T-helper 17 cell (primary cell): ENCODE results near the gene ATP11A. TPM values are rescaled to one million over a fixed set of nuclear protein-coding genes. Genes with fewer than 3 reads are reported as not detected.

Experiments
- ATAC-seq: fragments of 150-1000 bp; cut with Tn5 transposase; 2 replicates; pipeline ENCODE4 v1.10.0; 2021; ENCODE audit warnings: mild to moderate bottlenecking, moderate library complexity
- DNase-seq, 3 donors: peaks; one replicate each; pipeline versions ENCODE4 v3.0.0 to v3.0.0-alpha.2; 2020 to 2021
- H3K9me3 ChIP-seq: one replicate; pipeline ENCODE4 v1.7.0; 2013; ENCODE audit warnings: low read length, mild to moderate bottlenecking; ENCODE audit not compliant: control insufficient read depth, poor library complexity, severe bottlenecking
- H3K27ac Mint-ChIP-seq: one replicate; pipeline ENCODE4 v1.8.0; 2022; ENCODE audit warnings: mild to moderate bottlenecking, moderate library complexity, mixed read lengths
- H3K27me3 Mint-ChIP-seq: one replicate; pipeline ENCODE4 v1.8.0; 2022; ENCODE audit warnings: mixed read lengths
- H3K36me3 Mint-ChIP-seq: one replicate; pipeline ENCODE4 v1.8.0; 2022; ENCODE audit warnings: low read depth, mixed read lengths
- H3K4me1 Mint-ChIP-seq: one replicate; pipeline ENCODE4 v1.8.0; 2022; ENCODE audit warnings: mild to moderate bottlenecking, mixed read lengths
- H3K4me3 Mint-ChIP-seq: one replicate; pipeline ENCODE4 v1.8.0; 2022; ENCODE audit warnings: mild to moderate bottlenecking, moderate library complexity, mixed read lengths
- total RNA-seq, 4 donors: library from RNA in 2 of 4; stranded (reverse) in 2 of 4; gene quantifications; one replicate each; pipeline ENCODE4 v1.2.3 and lab custom pipeline; 2022 to 2026

The ATP11A gene
- total RNA-seq, 2 donors from 2014 or later, result 56.8 to 79.5 TPM

DNA sequence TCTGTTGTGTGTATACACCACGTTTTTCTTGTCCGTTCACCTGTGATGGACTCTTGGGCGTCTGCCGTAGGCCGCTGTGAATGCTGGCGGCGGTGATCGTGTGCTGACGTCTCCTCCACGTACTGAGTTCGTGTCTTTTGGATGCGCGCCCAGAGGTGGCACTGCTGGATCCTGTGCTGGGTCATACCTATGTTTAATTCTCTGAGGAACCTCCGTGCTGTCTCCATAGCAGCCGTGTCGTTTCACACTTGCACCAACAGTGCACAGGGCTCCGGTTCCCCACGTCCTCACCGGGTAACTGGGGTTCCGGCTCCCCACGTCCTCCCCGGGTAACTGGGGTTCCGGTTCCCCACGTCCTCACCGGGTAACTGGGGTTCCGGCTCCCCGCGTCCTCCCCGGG lies 56.2 kb downstream of the ATP11A start:
- no peak overlapping the region for H3K4me3 Mint-ChIP-seq
- no peak overlapping the region for H3K27ac Mint-ChIP-seq
- peaks cover 2% of the 10 kb centered on the region for H3K36me3 Mint-ChIP-seq
- peaks cover 26% of the 10 kb centered on the region for H3K4me1 Mint-ChIP-seq
- no peaks in the 10 kb centered on the region for H3K9me3 ChIP-seq
- DNase-seq (no peak), ATAC-seq (no peak)
- no peaks in the 10 kb centered on the region for H3K27me3 Mint-ChIP-seq

GRCh38 chr13:112747256-112747655 lies 57.4 kb downstream of the ATP11A start:
- H3K4me1 Mint-ChIP-seq, result peaks cover 27% of the 10 kb centered on the region
- ATAC-seq (no peak), DNase-seq (no peak)
- H3K9me3 ChIP-seq, result no peaks in the 10 kb centered on the region
- no peaks in the 10 kb centered on the region for H3K27me3 Mint-ChIP-seq
- H3K36me3 Mint-ChIP-seq, result peaks cover 2% of the 10 kb centered on the region
- no peak overlapping the region for H3K4me3 Mint-ChIP-seq
- no peak overlapping the region for H3K27ac Mint-ChIP-seq

DNA sequence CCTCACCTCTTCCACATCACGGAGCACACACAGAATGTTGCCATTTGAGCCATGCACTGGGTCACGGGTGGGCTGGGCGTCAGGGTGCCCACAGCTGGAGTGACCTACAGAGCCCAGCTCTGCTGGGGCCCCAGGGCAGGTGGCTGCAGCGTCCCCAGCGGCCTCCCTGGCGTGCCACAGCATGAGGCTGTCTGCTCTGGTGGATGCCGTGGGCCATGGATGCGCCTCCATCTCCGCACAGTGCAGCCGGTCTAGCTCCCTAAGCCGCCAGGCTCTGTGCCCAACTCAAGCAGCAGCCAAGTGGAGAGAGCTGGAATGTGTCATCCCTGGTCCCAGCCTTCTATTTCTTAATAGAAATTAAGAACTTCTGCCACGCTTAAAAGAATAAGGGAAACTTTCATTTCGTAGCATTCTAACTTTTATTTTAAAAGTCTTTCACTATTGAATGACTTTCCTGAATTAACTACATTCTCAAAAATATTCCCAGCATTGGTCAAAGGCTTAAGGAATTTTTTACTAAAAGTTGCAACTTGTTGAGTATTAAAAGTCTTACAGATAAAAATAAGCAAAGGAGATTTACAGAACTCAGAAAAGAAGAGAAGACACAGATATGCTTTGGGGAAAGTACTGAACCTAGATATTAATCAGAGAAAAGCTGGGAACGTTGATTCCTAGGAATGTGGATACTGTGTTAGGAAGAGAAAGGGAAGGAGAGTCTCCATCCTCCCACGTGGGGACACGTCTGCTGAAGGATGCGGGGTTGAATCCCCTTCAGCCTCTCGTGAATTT lies 59.3 kb downstream of the ATP11A start:
- peaks cover 23% of the 10 kb centered on the region for H3K4me1 Mint-ChIP-seq
- no peak for ATAC-seq
- H3K9me3 ChIP-seq, result no peaks in the 10 kb centered on the region
- peaks cover 2% of the 10 kb centered on the region for H3K36me3 Mint-ChIP-seq
- no peak overlapping the region for H3K4me3 Mint-ChIP-seq
- DNase-seq, result no peak
- no peak overlapping the region for H3K27ac Mint-ChIP-seq
- H3K27me3 Mint-ChIP-seq, result no peaks in the 10 kb centered on the region

DNA sequence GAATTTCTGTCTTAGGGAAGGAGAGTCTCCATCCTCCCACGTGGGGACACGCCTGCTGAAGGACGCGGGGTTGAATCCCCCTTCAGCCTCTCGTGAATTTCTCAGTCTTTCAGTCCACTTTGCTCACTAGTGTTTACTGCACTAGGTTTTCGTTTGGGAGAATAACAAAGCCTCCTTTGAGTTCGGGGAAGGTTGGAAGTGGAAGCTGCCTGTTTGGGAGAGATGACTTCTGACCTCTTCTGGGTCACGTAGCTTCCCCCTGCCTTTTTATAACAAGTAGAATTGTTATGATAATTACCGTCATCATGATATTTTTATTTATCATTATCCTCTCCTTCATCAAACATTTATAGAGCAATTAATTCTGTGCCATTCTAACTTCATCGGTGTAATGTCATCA lies 60.7 kb downstream of the ATP11A start:
- Mint-ChIP-seq H3K36me3 (peaks cover under 1% of the 10 kb centered on the region), H3K27me3 (no peaks in the 10 kb centered on the region), H3K4me1 (peaks cover 21% of the 10 kb centered on the region), H3K4me3 (no peak overlapping the region), H3K27ac (no peak overlapping the region)
- DNase-seq (no peak), ATAC-seq (no peak)
- no peaks in the 10 kb centered on the region for H3K9me3 ChIP-seq

- no peaks in the 10 kb centered on the region for H3K9me3 ChIP-seq
- Mint-ChIP-seq H3K27ac (no peak overlapping the region), H3K4me3 (no peak overlapping the region), H3K36me3 (no peaks in the 10 kb centered on the region), H3K27me3 (no peaks in the 10 kb centered on the region), H3K4me1 (peaks cover 21% of the 10 kb centered on the region)
- DNase-seq (no peak), ATAC-seq (no peak)
Measured at GRCh38 chr13:112751617-112752016, 61.8 kb downstream of the ATP11A start.

DNA sequence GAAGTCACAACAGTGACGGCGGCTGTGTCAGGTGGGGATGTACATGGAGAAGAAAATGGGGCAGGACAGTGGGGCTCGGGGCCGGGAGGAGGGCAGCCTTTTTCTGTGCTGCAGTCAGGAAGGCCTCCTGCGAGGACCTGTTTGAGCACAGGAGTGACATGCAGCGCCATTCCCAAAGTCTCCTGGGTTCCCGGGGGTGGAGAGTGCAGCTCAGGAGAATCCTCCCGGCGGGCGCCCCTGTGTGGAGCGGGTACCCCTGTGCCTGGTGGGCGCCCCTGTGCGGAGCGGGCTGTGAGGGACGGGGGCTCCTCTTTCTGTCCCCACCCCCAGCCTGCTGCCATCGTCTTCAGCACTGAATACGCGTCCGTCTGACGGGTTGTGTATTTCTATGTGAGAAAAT lies 62.4 kb downstream of the ATP11A start:
- ATAC-seq (no peak), DNase-seq (no peak)
- no peaks in the 10 kb centered on the region for H3K9me3 ChIP-seq
- Mint-ChIP-seq H3K36me3 (no peaks in the 10 kb centered on the region), H3K4me1 (peaks cover 18% of the 10 kb centered on the region), H3K4me3 (peak overlapping the region; percentile 45), H3K27me3 (no peaks in the 10 kb centered on the region), H3K27ac (no peak overlapping the region)

DNA sequence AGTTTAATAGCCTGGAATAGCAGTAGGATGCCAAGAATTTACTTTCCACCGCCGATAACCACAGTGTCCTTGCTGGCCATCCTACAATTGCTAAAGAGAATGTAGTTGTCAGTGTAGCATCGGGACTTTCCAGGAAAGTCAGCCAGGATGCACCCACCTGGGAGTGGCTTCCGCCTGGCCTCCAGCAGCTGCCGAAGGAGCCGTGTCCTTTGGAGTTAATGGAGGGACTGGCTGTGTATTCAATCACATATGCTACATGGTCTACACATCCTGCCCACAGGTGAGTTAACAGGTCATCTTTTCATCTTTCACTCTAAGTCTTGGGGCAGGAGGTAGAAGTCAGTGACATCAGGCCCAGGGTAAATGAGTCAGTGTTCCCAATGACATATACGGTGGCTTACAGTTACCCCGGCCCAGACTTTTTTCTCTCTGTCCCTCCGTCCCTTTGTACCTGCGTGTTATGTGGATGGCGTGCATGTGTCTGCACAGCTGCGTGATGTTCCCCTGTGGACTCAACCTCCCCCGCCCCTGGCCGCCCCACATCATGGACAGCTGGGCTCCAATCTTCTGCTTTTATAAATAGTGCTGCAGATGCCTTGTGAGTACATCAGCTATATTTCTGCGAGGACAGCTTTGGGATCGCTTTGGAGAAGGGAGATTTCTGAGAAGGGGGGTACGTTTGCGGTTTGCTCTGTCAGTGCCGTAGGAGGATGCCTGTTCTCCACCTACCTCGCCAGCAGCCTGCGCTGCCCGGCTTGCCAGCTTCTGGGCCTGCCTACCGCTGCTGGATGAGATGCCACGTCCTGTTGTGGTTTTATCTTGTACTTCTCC lies 63.1 kb downstream of the ATP11A start:
- H3K27ac Mint-ChIP-seq, result peak overlapping the region; percentile 51
- H3K4me3 Mint-ChIP-seq, result peak overlapping the region; percentile 62
- peaks cover 18% of the 10 kb centered on the region for H3K4me1 Mint-ChIP-seq
- ATAC-seq (peak; percentile 64), DNase-seq (no peak)
- H3K36me3 Mint-ChIP-seq, result no peaks in the 10 kb centered on the region
- no peaks in the 10 kb centered on the region for H3K27me3 Mint-ChIP-seq
- no peaks in the 10 kb centered on the region for H3K9me3 ChIP-seq

DNA sequence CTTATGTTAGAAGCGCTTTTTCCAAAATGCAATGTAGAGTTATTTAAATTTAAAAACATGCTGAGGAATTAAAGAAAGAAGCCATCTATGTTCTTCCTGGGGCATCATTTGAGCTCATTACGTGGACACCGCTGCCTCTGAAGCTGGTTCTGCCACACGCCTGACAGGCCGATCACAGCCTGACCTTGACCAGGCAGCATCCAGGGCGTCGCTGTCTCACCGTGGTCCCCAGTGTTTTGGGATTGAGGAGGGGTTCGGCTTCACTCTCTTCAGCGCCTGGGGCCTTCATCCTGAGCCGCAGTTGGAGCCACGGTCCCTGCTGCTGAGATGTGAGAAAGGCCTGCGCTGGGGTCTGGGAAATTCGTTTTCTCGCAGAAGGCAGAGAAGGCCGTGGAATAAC lies 64.0 kb downstream of the ATP11A start:
- no peaks in the 10 kb centered on the region for H3K9me3 ChIP-seq
- Mint-ChIP-seq H3K4me1 (peaks cover 22% of the 10 kb centered on the region), H3K36me3 (no peaks in the 10 kb centered on the region), H3K4me3 (no peak overlapping the region), H3K27me3 (no peaks in the 10 kb centered on the region), H3K27ac (peak overlapping the region; percentile 51)
- ATAC-seq, result no peak
- no peak for DNase-seq

GRCh38 chr13:112754281-112755025 lies 64.6 kb downstream of the ATP11A start:
- H3K9me3 ChIP-seq, result no peaks in the 10 kb centered on the region
- H3K27me3 Mint-ChIP-seq, result no peaks in the 10 kb centered on the region
- peaks cover 23% of the 10 kb centered on the region for H3K4me1 Mint-ChIP-seq
- H3K27ac Mint-ChIP-seq, result no peak overlapping the region
- H3K4me3 Mint-ChIP-seq, result no peak overlapping the region
- DNase-seq (no peak), ATAC-seq (no peak)
- no peaks in the 10 kb centered on the region for H3K36me3 Mint-ChIP-seq

DNA sequence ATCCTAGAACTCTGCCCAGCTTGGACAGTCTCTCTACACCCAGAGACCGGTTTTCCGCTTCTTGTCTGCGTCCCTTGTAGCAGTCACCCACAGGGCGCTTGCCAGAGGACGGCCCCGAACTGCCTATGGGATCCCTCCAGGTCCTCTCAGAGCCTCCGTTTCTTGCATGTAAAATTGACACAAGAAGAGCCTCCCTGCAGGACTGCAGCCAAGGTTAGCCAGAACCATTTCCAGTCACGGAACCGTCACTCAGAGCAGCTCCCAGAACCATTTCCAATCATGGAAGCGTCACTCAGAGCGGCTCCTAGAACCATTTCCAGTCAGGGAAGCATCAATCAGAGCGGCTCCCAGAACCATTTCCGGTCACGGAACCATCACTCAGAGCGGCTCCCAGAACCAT lies 65.5 kb downstream of the ATP11A start:
- no peak overlapping the region for H3K4me3 Mint-ChIP-seq
- no peaks in the 10 kb centered on the region for H3K9me3 ChIP-seq
- H3K27me3 Mint-ChIP-seq, result no peaks in the 10 kb centered on the region
- H3K36me3 Mint-ChIP-seq, result no peaks in the 10 kb centered on the region
- H3K4me1 Mint-ChIP-seq, result peaks cover 23% of the 10 kb centered on the region
- DNase-seq (no peak), ATAC-seq (no peak)
- H3K27ac Mint-ChIP-seq, result no peak overlapping the region

- Mint-ChIP-seq H3K36me3 (no peaks in the 10 kb centered on the region), H3K4me3 (no peak overlapping the region), H3K4me1 (peaks cover 22% of the 10 kb centered on the region), H3K27me3 (no peaks in the 10 kb centered on the region), H3K27ac (no peak overlapping the region)
- DNase-seq (no peak), ATAC-seq (no peak)
- no peaks in the 10 kb centered on the region for H3K9me3 ChIP-seq
Measured at GRCh38 chr13:112756081-112756480, 66.2 kb downstream of the ATP11A start.

GRCh38 chr13:112756511-112756966 lies 66.7 kb downstream of the ATP11A start:
- DNase-seq (no peak), ATAC-seq (no peak)
- Mint-ChIP-seq H3K36me3 (no peaks in the 10 kb centered on the region), H3K4me3 (no peak overlapping the region), H3K27ac (no peak overlapping the region), H3K4me1 (peaks cover 22% of the 10 kb centered on the region), H3K27me3 (no peaks in the 10 kb centered on the region)
- H3K9me3 ChIP-seq, result no peaks in the 10 kb centered on the region
